HG03196 (cell line): ENCODE results near the gene MAST4.

Experiments used
- ATAC-seq: cut with Tn5 transposase; IDR thresholded peaks from one replicate; pipeline ENCODE4 v1.9.1; 2021; ENCODE audit not compliant: unreplicated experiment

MAST4 gene

DNA sequence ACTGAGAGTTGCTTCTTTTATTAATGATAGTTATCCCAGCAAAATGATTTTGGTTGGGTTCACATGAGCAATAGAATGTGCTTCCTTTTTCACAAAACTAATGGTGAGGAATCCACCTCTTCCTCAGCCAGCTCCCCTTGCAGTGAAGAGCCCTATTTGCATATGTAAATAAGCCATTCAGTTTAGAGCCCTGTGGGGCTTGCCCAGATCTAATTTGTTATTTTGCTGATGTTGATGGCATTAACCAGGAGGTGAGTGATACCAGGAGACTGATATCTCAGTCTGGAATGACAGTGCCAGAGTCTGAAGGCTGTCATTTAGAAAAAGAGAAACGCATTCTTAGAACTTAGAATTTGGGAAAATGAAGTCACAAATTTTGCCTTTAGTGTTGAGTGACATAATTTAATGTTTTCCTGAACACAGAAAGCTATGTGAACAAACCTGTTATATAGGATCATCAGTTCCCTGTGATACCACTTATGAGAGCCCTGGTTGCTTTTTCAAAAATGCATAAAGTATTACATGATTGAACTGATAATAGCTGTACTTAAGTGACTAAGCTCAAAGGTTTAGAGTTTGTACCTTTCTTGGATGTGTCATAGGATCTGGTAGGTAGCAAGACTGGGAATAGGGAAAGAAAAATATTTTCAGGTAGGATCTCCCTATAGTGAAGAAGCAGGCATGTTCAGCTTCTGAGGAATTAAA lies 271.6 kb downstream of the MAST4 start:
- no peak for ATAC-seq

DNA sequence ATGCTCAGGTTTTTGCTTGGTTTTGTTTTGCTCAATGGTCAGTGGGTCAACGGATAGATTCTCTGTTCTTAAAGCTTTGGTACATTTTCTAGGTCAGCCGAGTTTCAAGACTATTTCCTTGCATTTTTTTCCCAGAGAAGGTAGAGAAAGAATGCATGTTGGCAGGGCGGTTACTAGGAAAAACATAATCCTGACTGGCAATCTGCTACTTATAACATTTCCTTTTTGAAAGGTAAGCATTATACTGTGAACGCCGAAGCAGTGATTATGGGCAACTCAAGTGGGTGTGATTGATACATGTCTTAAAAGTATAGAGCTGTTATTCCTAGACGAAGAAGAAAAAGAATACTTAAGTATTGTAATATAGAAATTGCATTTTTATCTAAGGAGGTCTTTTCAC lies 273.2 kb downstream of the MAST4 start:
- ATAC-seq = no peak

DNA sequence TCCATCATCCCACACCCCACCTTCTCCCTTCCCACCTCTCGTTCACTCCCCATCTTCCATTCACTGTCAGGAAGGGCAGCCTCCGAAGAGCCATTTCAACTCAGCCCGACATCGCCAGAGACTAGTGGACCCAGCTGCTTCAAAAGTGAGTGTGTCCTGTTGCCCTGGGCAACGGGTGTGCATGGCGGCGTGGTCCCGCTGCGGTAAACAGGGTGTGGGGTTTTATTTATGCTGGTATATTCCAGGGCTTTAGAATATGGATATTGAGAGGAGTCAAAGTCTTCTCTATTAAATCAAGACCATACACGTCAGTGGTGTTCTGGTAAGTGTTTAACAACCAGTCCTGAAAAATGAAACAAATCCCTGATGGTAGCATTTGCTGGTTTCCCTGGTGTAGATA lies 274.5 kb downstream of the MAST4 start:
- no peak for ATAC-seq

DNA sequence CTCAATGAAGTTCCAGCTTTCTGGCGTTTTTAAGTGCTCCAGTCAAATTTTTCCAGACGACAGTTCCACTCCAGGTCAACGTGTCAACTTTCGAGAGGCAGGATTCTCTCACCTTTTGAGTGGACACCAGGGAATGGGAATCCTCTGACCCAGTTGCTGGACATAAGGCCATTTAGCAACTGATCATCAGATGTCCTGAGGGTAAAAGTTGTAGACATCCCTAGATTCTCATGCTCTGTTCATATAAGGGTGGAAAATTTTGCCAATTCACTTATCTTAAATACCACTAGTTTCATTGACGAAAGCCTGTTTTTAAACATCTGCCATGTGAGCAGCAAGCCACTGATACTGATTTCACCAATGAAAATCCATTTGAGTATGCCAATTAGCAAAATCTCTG lies 275.5 kb downstream of the MAST4 start:
- no peak for ATAC-seq

DNA sequence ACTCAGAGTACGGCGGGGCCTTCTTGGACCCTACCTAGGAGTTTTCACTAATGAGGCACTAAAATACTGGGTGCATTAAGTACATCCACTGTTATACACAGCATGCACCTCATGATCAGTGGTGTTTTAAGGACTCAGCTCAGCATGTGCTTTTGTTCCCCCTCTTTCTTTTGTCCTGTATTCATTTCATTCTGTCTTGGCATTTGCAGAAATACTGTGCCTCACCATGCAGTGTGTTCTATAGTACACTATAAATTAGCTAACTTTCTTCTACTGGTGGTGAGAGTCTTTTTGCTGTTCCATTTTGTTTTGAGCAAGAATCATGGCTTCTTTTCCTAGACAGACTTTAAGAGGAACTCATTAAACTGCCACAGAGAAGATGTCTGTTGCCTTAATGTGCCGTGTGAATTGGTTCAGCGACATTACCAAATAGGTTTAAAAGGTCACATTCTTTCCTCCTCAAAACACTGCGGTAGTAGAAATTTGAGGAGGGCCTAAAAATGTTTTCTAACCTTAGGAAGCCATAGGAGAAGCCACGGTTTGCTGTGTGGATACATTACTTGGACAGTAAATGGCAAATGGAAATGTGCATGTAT lies 276.6 kb downstream of the MAST4 start:
- no peak for ATAC-seq

DNA sequence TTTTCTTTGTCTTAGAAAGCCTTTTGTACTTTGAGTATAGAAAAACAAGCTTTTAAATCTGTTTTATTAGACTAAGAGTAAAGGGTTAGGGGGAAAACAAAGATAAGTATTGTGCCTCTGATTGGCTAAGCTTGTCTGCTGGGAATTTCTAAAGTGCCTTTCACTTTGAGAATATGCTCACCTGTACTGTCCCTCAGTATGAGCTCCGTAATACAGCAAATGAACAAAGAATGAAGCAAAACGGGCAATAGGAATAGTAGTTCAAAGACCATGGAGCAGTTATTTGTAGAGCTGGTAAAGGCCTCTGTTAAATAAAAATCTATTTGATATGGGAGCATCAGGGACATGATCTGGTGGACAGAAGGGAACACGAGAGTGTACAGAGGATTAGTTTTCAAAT lies 277.8 kb downstream of the MAST4 start:
- ATAC-seq = no peak

DNA sequence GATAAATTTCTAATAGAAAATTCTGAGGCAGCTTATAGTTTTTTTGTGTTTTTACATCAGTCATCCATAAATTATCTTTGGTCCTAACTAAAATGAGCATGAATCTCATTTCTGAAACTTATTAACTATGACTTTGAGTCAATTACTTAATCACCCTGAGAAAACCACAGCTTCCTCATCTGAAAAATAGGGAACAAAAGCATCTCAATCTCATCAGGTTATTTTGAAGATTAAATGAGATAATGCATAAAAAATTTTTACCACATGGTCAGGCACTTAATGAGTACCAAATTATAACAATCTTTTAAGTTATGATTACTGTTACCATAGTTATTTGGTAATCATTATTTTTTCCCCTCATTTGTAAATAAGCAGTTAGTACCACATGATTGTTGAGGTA lies 279.1 kb downstream of the MAST4 start:
- no peak for ATAC-seq

DNA sequence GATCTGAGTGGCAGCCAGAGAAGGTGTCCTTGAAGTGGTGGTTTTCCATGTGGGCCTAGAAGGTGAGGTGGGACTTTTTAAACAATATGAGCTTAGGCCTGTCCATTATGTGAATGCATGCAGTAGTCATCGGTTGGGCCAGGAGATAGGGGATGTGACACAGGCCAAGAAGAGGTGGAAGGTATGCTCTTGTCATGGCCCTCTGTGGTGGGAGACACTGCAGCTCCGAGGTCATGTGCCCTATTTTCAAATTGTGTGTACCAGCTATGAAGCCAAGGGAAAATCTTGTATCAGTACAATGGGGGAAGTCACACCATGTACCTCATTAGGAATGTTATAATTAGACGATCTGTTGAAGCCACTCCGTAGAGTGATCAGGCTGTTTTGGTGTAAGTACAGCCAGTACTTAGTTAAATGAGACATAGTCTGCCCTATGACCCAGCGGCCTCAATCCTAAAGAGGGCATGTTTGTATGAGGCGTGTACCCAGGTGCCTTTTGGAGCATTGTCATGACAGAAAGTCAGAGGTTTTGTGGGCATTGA lies 280.1 kb downstream of the MAST4 start:
- ATAC-seq = no peak

DNA sequence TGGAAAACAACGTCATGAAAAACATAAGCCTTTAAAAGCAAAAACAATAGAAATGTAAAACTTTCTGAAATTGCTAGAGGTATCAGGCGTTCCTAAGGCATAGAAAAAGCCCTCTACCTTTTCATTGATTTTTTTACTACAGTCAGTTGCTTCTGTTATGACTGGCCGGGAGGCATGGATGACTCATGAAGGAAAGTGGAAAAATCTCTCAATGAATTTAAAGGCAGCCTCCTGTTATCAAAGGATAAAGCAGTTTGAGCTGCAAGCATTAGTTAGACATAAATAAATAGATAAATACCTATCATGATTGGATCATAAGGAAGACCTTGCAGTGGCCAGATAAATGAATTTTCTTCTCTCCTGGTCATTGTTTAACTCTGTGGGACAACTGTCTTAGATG lies 281.6 kb downstream of the MAST4 start:
- ATAC-seq = no peak

DNA sequence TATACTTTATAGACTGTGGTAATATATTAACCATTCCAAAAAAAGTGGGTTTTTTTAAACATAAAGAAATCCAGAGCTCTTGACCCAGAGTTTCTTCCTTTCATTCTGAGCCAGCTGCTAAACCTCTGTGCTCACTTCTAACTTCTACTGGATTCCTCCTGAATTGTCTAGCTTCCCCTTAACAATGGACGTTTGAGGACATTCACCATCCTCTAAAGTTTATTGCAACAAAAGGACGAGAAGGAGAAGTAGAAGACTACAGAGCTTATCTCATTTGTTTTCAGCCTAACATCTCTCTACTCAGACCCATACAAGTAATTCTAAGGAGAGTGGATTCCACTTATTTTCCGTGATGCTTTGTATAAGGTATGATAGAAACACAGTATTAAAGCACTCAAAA lies 284.2 kb downstream of the MAST4 start:
- ATAC-seq = no peak

DNA sequence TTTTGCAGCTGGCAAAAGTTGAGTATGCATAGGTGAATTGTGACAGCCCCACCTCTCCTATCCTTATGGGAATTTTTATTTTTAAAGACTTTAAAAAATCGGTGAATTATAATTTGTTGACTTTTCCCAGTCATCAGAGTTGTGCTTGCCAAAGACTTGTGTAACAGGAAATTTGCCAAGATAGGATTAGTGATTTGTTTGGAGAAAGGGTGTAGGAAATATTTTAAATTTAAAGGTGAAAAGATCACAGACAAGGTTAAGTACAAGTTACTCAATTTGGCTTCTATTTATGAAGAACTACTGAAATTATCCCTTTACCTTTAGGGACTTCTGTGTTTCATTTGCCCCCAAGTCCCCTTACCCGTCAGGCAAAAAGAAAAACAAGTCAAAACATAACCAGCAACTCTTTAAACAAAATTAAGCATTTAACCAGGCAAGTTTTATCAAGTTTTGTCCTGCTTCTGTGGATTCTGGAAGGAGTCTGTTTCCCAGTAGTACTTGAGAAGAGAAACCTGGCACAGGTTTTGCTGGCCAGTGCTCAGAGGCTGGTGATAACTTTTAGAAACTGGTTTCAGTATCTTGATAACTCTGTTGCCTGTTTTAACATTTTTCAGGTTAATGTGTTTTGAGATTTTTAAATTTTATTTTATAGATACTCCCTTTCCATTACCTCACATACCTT lies 285.4 kb downstream of the MAST4 start:
- ATAC-seq = no peak

DNA sequence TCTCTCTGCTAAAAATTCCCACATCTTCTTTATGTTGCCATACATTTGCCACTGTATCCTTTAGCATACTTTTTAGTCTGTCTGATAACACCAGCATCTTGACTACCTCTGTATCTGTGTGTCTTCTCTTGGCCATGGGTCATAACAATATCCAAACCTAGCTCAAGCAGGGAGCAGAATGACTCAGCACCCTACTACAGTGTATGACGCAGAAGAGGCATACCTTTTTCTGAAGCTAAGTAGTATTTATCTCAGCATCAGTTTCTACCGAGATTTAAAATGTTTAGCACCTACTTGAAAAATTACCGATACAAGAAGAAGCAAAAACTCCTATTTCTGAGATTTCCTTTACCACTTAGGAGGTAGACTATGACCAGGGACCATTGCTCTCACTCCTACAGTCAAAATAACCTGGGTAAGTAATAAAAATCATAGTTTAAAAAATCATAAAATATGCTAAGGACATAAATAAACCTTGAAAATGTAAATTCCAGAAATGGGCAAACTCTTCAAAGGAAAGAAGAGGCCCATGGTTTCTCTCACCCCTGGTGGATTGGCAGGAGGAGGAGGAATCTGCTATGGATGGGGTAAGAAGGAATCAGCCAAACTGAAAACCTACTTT lies 286.5 kb downstream of the MAST4 start:
- no peak for ATAC-seq

DNA sequence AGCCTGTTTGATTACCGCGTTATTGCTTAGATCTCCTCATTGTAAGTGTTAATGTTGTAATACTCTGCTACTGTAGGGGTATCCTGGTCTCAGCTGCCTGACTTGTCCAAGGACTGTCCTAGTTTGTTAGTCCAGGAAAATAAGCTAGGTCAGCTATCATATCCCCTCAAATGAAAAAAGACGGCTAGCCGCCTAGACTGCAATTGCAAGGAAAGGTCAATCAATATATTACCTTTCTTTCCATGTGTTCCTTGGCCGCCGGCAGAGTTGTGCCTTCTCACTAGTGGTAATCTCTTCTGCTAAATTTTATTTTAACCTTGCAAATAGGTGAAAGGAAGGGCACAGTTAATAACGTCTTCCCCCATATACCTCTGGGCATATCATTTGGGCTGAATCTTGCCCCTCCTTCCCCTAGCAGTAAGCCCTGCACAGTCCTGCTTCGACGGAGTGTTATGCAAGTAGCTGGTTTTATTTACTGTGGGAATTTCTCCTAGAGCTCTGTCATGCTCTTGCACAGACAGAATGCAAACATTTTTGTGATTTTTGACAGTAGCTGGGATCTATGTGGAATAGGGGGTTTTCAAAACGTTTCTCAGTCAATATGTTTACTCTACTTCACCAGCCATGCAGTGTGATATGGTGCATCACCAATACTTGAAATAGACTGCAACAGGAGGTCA lies 288.5 kb downstream of the MAST4 start:
- ATAC-seq = no peak

DNA sequence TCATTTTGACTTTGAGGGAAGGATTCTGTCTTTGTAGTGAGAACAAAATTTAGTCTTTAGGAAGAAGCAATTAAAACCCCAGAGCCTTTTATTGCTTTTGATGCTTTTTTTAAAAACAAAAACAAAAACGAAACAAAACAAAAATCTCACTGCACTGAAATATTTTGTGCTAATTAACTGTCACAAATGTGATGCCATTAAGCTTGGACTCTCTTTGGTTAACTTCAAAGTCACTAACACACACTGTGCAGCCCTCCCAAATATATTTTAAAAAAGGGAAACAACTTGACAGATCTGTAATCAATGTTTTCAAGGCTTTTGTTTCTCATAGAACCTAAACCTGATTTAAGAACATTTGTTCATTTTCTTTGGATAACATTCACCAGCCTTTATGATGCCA lies 290.7 kb downstream of the MAST4 start:
- ATAC-seq = no peak

DNA sequence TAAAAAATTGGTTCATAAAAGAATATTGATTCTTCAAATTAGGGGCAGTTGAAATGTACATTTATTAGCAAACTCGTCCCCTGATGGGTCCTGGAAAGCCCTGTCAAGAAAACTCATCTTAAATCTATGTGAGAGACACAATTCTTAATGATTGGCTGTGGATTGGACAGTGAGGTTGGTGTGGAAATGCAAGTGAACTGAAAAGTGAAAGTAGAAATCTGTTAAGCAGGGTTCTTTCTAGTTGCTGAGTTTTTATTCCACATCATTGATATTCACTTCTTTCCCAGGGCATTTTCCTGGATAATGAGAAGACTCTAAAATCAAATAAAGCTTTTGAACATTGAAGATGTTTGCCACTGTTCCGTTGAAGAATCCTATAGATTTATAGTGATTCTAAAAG lies 292.4 kb downstream of the MAST4 start:
- ATAC-seq = no peak

DNA sequence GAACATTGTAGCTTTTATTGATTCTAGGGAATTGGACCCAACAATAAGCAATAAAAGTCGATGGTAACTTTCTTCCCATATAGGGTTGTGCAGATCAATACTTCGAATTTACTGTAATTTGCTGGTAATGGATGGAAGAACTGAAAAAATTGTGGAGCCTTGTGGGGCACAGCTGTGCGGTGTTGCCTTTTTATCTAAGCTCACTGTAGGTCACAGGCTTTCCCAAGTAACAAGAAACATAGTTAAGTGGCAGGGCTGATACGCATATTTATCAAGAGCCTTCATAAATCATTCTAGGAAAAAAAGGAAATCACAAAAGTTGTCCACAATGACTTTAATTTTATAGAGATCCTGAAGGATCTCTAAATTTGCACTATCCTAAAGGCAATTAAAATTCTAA lies 292.9 kb downstream of the MAST4 start:
- no peak for ATAC-seq

DNA sequence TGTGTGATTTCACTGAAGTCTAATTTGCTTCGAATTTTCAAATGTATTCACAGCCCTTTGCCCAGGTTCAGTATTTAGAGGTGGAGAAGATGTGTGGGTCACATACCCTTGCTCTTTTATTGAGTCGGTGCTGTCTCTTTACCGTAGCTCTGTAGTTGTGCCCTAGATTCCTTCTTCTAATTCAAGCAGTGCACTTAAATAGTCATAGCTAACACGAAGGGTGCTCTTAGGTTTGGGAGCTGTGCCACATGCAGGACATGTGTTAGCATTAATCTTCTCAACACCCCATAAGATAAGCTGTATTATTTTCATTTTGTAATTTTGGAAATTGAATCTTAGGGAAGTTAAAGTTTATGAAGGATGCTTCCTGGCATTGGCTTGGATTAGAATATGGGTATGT lies 293.3 kb downstream of the MAST4 start:
- no peak for ATAC-seq

DNA sequence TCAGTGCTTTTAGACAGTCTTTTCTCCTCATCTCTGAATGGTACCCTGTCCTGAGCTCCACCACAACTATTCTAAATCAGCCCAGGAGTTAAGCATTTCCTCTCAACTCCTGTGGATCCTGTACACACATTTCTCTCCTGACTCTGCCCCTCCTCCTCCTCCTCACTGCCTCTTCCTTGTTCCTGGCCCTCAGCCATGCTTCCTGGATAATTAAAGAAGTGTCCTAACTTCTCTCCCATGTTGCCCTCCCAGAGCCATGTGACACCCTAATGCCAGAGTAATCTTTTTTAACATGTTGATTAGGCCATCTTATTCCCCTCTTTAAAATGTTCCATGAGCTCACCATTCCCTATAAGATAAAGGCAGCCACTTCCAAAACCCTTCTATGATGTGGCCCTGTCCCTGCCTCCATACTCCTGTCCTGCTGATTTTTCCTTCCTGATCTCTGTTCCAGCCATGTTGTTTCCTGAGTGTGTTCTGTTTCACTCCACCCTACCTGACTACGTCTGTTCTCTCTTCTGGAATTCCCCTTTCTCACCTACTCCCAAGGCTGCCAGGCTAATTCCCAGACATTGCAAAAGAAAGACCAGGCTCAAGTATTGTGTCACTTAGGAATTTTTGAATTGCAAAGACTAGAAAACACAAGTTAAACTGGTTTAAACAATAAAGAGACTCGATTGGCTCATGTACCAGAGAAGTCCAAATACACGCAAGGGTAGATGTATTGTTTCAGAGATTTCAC lies 295.2 kb downstream of the MAST4 start:
- no peak for ATAC-seq

DNA sequence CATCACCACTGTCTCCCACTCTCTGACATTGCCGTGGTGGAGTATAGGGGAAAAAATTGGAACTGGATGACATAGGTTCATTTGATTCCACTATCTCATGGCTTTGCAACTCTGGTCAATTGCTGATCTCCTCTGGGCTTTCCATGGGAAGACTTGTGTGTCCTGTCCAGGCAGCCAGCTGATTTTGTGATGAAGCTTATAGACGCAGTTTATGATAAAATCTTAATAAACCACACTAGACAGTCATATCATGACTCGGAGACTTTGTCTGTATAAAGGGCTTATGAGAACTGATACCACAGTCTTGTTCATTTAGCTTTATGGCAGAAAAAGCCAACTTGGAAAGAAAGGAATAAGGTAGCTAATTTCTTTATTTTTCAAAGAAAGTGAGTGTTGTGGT lies 296.5 kb downstream of the MAST4 start:
- ATAC-seq = no peak

DNA sequence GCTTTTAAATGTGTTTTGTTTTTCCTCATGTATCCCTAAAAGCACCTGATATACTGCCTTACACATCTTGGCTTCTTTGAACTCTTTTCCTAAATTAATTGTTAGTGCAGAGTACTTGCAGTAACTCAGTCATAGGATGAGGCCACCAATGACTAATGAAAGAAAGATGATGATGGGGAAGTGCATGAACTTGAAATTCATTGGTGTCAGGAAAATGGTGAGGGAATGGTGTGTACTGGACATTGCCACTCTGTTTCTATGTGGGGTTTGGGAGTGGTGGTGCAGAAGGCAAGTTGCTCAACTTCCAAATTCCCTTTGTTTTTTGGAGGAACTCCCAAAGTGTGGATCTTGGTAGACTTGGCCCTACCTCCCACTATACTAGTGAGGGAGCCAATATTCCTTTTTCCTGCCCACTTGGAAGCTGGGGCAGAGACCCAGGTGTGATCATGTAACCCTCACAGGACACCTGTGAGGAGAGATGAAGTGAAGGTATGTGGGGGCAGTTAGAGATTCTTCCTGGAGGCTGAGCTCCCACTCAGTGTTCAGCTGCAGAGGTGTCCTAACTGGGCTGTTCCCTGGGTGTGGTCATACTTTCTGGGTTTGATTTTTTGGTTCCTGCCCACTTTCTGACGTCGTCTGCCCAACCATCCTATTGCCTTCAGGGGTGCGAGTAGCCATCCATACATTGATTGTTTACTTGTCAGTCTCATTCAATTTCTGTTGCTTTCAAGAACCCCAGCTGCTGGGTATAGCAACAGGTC lies 298.5 kb downstream of the MAST4 start:
- no peak for ATAC-seq
